NCI-H2227 treated with DMSO at 0.1 percent for 48 hours (cell line): ENCODE measurements around the gene LRRIQ1.
"Not testable (repeated sequence)": the region's sequence is repeated elsewhere in the genome, so short reads cannot be mapped to it uniquely, and the experiment has no call there.

Experiments
- DNase-seq: peaks from one replicate; lab custom pipeline; 2025; lab: John Stamatoyannopoulos, UW

Gene LRRIQ1, protein sequence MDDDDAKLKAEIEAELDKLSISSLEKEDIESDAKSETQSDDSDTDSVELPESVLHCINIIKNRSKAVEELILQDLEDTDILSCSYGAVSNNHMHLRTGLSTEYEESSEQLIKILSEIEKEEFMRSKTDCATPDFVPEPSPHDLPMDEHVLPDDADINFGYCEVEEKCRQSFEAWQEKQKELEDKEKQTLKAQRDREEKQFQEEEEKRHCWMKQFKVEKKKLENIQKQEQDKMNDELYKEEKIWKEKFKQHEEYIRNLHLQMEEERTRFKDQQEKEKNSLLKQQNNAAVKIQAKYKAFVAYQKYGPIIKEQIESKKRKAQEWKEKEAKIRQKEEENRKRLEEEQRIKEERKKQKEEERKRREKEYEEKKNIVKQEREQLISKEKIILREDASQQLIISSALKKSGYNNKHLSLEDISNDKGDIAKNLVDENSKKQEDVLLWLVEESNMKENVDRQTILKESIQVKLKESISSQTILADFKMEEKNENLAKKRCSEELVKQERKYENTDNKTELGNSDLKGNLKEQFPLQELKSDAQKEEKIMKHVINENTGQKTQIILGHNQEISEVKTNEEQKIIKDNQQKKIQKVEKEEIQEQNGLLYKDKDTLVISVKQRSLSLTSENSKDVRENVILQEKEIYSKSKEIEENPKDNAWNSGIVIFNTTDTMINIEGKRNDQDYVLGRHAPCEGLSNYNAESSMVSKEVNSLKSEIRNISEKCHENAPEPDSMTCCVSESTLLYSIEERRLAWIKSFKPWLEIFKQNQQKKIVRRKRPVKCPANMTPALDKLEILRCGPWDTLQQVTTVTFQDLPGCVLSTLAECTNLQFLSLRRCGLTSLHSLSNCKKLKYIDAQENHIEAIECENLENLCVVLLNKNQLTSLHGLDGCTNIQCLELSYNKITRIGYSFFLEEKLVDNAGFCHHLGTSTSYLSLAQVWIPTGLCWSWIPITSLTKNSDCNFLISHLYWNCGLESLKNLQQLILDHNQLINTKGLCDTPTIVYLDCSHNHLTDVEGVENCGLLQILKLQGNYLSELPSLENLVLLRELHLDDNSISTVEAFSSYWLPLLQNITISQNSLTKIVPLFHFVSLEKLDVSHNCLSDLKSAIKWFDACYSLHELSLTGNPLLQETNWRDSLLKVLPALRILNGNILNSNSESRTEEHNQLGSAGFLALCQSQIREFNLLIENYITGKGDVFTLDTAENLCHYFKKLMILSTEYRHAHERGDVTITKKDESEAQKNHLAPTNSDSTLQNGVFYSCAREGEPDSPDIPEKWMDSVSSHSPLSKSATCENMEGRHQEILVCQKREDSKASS (N-terminal part only)

DNA sequence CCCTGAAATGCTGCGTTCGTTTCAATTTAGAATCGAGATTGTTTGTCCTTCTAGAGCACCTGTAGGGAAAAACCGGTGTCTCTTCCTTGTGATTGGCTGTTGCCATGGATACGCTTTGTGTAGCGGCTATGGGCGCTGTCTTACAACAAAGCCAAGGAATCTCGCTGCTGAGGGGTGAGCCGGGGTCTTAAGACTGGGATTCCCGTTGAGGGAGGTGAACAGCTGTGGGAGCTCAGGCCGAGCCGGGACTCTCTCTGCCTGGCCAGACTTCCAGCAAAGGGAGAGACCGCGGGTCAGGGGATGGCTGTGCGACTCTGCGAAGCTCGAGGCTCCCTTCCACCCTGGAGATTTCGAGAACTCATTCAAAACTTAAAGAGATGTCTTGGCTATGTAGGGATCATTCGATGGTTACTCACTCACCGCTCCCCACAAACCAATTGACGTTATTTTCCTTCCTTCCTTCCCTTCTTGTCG is at the start of gene LRRIQ1, which contains the start of gene TSPAN19:
LRRIQ1 (plus strand) TSS at position 118 of the 474 bp plus-strand sequence. CDS start 1,826 bp downstream, outside the sequence.
TSPAN19 (minus strand) TSS at position 44 of the 474 bp plus-strand sequence. CDS start 6,331 bp downstream, outside the sequence.
- DNase-seq = peak; percentile 95

DNA sequence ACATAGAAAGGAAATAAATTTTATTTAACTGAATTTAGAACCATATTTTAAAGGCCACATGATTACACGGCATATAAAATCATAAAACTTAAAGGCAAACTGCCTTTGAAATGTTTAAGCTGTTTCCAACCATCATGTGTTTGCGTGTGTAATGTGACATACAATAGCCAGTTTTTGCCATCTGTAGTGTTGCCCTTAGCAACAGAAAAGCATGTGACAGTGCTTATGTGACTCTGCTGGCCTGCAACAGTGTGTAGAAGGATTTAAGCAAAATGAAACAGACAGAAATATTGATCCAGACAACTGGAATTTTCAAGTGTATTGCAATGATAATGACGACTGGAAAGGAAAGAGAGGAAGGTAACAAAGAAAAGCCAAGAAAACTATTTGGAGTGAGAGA is 49.6 kb upstream of the LRRIQ1 start:
- peak; percentile 29 for DNase-seq

DNA sequence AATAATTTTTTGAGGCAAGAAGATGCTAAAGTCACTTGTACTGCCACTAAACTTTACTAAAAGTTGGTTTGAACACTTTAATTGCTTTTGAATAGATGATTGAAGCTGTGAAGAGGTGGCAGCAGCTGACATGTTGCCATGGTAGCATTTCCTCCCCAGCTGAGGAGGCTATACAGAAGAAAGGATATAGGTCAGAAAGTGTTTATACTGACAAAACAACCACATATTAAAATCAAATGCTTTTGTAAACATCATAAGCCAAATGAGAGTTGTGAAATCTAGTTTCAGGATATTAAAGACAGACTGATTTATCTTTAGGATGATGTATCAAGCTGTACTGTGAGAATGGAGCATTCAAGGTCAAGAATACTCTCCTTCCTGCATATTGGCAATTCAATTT is 41.7 kb upstream of the LRRIQ1 start:
- no peak for DNase-seq

DNA sequence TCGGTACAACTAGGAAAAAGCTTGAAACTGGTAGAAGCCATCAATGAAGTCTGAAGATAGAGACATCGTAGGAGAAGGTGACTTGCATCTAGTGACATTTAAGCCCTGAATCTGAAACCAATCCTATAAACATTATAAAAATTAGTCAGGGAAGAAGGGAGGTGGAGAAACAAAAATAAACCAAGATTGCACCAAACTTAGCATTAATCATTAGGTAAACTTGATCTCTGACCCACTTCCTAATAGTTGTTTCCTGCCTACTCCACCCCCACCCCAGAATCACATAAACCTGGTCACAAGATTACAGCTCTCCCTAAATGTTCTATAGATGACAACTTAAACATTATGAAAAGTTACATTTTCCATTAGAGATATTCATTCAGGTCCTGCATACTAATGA is 40.5 kb upstream of the LRRIQ1 start:
- no peak for DNase-seq

DNA sequence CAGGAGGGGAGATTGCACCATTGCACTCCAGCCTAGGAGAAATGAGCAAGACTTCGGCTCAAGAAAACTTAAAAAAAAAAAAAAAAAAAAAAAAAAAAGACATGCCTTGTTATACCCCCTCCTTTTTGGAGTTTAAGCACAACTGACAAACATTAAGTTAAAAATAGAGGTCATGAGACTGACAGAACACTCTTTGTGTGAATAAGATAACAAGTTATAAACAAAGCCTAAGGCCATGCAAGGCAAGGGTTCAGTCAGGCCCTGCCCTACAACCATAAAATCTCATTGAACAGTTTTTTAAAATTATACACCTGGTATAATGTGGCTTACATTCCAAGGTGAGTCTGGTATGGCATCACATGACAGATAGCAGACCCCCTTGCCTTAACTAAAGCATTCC is 39.4 kb upstream of the LRRIQ1 start:
- DNase-seq = no peak

DNA sequence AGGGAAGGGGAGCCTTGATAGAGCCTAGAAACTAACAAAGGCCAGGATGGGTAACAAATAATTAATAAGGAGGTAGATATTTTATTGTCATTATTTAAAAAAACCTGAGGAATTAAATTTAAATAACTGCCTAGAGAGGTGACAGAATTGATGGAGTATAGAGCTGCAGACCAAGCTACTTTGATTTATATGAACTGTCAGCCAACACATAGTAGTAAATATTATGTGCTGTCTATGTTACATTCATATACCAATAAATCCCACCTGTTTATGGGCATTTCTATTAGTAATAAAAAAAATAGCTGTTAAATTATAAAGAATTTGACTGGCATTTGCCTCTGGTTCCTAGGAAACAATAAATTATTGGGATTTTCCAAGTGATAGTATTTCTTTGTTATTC is 37.8 kb upstream of the LRRIQ1 start:
- no peak for DNase-seq

DNA sequence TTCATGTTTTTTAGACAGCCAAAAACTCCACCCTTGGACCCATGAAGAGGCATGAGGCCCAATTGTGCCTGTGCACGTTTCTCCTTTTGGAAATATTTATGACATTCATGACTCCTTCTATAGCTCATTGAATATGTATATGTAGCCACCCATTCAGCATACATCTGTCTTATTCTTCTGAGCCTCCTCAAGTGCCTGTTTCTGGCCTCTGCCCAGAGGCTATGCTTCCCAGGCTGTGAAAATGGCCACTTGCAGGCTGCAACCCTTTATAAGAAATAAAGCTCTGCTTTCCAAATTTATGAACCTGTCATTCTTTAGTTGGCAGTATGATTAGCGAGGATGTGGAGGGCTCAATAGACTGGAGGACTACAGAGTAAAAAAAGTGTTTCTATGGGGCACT is 35.4 kb upstream of the LRRIQ1 start:
- DNase-seq = no peak

DNA sequence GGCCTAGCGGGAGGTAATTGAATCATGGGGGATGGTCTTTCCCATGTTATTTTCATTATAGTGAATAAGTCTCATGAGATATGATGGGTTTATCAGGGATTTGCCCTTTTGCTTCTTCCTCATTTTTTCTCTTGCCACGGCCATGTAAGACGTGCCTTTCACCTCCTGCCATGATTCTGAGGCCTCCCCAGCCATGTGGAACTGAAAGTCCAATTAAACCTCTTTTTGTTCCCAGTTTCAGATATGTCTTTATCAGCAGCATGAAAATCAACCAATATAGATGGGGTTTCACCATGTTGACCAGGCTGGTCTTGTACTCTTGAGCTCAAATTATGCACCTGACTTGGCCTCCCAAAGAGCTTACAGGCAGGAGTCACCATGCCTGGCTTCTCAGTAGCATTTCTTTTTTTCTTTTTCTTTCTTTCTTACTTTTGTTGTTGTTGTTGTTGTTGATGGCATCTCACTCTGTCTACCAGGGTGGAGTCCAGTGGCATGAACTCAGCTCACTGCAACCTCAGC is 33.3 kb upstream of the LRRIQ1 start:
- no peak for DNase-seq

DNA sequence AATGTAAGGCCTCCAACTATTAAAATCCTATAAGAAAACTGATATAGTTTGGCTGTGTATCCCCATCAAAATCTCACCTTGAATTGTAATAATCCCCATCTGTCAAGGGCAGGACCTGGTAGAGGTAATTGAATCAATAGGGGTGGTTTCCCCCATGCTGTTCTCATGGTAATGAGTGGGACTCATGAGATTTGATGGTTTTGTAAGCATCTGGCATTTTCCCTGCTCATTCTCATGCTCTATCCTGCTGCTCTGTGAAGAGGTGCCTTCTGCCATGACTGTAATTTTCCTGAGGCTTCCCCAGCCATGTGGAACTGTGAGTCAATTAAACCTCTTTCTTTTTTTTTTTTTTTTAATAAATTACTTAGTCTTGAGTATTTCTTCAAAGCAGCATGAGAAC is 31.9 kb upstream of the LRRIQ1 start:
- no peak for DNase-seq

DNA sequence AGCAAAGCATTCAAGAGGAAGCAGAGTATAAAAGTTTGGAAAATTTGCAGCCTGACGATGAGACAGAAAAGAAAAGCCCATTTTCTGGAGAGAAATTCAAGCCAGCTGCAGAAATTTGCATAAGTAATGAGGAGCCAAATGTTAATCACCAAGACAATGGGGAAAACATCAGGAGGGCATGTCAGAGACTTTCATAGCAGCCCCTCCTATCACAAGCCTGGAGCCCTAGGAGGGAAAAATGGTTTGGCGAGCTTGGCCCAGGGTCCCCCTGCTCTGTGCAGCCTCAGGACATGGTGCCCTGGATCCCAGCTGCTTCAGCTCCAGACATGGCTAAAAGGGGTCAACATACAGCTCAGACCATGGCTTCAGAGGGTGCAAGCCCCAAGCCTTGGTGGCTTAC is 31.1 kb upstream of the LRRIQ1 start:
- DNase-seq = not testable (repeated sequence)

DNA sequence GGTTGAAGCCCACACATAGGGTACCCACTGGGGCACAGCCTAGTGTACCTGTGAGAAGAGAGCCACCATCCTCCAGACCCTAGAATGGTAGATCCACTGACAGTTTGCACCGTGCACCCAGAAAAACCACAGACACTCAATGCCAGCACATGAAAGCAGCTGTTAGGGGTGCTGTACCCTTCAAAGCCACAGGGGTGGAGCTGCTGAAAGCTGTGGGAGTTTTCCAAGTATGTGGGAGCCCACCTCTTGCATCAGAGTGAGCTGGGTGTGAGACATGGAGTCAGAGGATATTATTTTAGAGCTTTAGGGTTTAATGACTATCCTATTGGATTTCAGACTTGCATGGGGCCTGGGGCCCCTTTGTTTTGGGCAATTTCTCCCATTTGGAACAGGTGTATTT is 30.5 kb upstream of the LRRIQ1 start:
- no peak for DNase-seq

DNA sequence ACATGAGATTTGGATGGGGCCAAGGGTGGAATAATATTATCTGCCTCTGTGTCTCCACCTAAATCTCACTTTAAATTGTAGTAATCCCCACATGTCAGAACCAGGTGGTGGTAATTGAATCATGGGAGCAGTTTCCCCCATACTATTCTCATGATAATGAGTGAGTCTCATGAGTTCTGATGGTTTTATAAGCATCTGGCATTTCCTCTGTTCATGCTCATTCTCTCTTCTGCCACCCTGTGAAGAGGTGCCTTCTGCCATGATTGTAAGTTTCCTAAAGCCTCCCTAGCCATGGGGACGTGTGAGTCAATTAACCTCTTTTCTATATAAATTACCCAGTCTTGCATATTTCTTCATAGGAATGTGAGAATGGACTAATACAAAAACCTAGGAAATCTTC is 29.9 kb upstream of the LRRIQ1 start:
- DNase-seq = no peak

DNA sequence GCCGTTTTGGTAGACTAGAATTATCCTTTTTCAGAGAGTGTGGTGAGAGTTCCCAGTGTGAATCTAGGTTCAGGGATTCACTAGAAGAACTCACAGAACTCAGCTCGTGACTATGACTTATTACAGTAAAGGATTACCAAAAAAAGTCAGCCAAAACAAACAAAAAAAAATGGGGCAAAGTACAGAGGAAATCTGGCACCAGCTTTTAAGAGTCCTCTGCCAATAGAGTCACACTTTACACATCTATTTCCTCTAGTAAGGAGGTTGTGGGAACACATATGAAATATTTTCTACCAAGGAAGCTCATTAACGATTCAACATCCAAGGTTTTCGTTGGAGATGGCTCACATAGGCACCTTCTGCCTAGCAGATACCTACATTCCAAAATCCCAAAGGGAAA is 28.3 kb upstream of the LRRIQ1 start:
- no peak for DNase-seq

DNA sequence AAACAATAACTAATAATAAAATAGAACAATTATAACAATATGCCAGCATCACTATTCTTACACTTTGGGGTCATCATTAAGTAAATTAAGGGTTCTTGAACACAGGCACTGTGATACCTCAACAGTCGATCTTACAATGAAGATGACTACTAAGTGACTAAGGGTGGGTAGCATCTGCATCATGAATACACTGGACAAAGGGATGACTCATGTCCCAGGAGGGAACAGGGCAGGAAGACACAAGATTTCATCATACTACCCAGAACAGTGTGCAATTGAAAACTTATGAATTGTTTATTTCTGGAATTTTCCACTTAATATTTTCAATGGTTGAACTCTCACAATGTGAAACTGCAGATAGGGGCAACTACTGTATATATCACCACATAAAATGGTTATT is 19.7 kb upstream of the LRRIQ1 start:
- no peak for DNase-seq

DNA sequence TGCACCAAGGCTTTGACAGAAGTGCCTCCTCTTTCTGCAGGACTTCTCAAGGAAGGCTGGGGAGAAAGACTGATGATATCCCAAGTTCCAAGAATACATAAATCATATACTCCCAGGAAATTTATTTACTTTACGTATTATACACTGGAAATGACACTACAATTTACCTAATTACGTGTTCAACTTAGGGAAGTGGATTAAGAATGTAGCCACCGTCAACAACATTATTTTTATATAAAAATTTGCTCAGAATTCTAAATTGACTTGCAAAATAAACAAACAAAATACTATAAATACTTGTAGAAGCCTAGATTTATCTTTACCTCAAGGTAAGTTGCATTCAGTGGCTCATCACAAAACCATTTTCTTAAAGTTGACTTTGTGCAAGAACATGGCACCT is 19.0 kb upstream of the LRRIQ1 start:
- no peak for DNase-seq

DNA sequence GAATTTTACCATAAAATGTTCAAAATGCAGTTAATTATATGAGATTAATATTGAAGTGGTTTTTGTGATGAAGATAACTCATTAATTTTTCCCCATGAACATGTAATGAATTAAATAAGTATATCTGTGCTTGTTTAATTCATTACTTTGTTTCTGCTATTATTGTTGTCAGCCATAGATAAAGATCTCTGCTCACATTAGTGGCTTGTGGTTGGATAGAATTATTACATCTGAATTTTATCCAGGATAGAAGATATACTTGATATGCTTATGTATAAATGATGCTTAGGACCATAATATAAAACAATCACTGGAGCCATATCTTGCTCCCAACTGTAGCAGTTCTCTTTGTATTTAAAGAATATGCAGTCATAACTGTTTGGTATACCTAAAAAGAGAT is 18.5 kb upstream of the LRRIQ1 start:
- no peak for DNase-seq

DNA sequence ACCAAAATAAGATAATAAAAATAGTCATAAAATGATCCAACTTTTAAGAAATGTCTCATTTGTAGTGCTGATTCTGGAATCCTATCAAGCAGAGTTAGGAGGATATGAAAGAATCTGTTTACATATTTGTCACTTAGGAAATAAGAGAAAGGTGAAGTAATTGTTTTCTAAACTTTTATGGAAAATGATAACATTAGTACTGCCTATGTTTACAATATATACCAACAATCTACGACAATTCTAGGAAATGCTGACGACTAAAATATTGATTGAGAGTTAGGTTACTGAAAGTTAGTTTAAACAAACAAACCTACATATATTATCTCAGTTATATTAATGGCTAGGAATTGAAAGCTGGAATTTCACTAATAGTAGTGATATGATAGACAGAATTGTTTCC is 18.1 kb upstream of the LRRIQ1 start:
- no peak for DNase-seq

DNA sequence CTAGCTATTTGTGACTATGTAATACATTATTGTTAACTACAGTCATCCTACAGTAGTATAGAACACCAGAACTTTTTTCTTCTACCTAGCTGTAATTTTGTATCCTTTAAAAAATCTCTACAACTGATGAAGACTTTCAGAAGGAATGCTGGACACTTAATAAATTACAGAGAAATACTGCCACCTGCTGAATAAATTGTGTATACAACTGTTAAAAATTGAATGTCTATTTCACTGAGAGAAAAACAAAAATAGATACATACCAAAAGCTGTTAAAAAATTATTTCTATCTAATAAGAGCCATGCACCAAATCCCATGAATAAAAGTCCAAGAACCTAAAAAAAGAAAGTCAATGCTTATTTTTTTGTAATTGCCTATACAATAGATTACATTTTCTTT is 6.7 kb upstream of the LRRIQ1 start:
- peak; percentile 35 for DNase-seq

DNA sequence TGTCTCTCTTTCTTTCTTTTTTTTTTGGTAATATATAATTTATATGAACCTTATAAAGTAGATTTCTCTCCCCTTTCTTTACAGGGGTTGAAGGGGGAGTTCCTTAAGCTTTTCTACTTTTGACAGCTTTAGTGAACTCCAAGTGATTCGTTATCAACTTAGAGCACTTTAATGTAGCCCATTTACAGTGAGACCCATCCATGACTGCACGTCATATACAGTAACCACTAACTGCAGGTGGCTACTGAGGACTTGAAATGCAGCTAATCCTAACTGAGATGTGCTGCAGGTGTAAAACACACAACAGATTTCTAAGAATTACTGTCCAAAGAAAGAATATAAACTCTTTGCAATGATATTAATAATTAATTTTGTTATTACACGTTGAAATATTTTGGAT is 582 bp downstream of the LRRIQ1 start:
- DNase-seq = no peak

DNA sequence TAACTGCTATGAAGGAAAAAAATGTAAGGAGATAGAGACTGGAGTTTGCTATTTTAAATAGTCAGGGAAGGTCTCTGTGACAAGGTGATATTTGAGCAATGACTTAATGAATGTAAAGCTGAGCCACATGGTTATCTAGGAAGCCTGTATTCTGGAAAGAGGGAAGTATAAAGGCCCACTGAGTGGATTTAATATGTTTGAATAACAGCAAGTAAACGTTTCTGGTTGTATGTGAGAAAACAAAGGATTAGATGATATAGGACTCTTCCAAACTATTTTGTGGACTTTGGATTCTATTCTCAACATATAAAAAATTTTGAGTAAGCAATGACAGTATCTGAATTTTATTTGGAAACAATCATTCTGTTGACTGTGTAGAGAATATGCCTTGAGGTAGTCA is 5.2 kb downstream of the LRRIQ1 start:
- no peak for DNase-seq

DNA sequence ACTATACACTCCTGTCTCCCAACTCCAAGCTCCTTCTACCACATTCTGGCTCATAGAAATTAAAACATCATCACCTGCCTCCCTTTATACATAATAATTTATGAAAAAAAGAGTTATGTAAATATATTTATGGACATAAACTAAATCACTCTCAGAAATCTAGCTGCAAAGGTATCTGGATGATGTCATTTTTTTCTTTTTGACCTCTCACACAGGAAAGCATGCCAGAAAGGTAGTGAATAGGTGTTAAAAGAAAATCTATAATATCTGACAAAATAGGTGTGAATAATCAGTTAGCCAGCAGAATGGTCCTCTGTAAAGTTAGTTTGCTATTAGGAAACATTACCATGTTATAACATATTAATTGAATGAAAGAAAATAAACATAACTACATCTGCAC is 7.7 kb downstream of the LRRIQ1 start:
- no peak for DNase-seq
